Measurements from ENCODE around the gene SDSL.

SDSL gene

GRCh38 chr12:113391650-113392337, 30.4 kb upstream of the SDSL start:
- no peaks in the 10 kb centered on the region for H3K27me3 Mint-ChIP-seq
- H3K36me3 Mint-ChIP-seq = peaks cover 3% of the 10 kb centered on the region
- no peaks in the 10 kb centered on the region for H3K4me1 Mint-ChIP-seq

GRCh38 chr12:113392520-113392919, 29.7 kb upstream of the SDSL start:
- Mint-ChIP-seq H3K27me3 (no peaks in the 10 kb centered on the region), H3K36me3 (peaks cover 3% of the 10 kb centered on the region), H3K4me3 (no peak overlapping the region), H3K27ac (no peak overlapping the region), H3K9me3 (no peaks in the 10 kb centered on the region), H3K4me1 (no peaks in the 10 kb centered on the region)

More at GRCh38 chr12:113391650-113392337, 30.4 kb upstream of the SDSL start:
- H3K4me3 Mint-ChIP-seq = no peak overlapping the region
- H3K27ac Mint-ChIP-seq = no peak overlapping the region
- no peaks in the 10 kb centered on the region for H3K9me3 Mint-ChIP-seq

- H3K4me1 Mint-ChIP-seq = no peaks in the 10 kb centered on the region
- peaks cover 3% of the 10 kb centered on the region for H3K36me3 Mint-ChIP-seq
- H3K27me3 Mint-ChIP-seq = no peaks in the 10 kb centered on the region
- no peak overlapping the region for H3K27ac Mint-ChIP-seq
- H3K9me3 Mint-ChIP-seq = no peaks in the 10 kb centered on the region
- no peak overlapping the region for H3K4me3 Mint-ChIP-seq
Measured at GRCh38 chr12:113392988-113393579, 29.1 kb upstream of the SDSL start.

GRCh38 chr12:113393749-113394148, 28.4 kb upstream of the SDSL start:
- Mint-ChIP-seq H3K4me1 (no peaks in the 10 kb centered on the region), H3K4me3 (no peak overlapping the region), H3K9me3 (no peaks in the 10 kb centered on the region), H3K27ac (no peak overlapping the region), H3K27me3 (no peaks in the 10 kb centered on the region), H3K36me3 (peaks cover 3% of the 10 kb centered on the region)

- Mint-ChIP-seq H3K4me1 (no peaks in the 10 kb centered on the region), H3K27ac (no peak overlapping the region), H3K27me3 (no peaks in the 10 kb centered on the region), H3K36me3 (peaks cover 3% of the 10 kb centered on the region), H3K4me3 (no peak overlapping the region), H3K9me3 (no peaks in the 10 kb centered on the region)
Measured at GRCh38 chr12:113395119-113395518, 27.1 kb upstream of the SDSL start.

GRCh38 chr12:113396200-113396599, 26.0 kb upstream of the SDSL start:
- H3K27ac Mint-ChIP-seq = no peak overlapping the region
- no peaks in the 10 kb centered on the region for H3K27me3 Mint-ChIP-seq
- no peaks in the 10 kb centered on the region for H3K4me1 Mint-ChIP-seq
- H3K4me3 Mint-ChIP-seq = no peak overlapping the region
- H3K9me3 Mint-ChIP-seq = no peaks in the 10 kb centered on the region
- peaks cover 3% of the 10 kb centered on the region for H3K36me3 Mint-ChIP-seq

- Mint-ChIP-seq H3K4me1 (no peaks in the 10 kb centered on the region), H3K4me3 (no peak overlapping the region), H3K9me3 (no peaks in the 10 kb centered on the region), H3K27me3 (no peaks in the 10 kb centered on the region), H3K27ac (no peak overlapping the region), H3K36me3 (peaks cover 3% of the 10 kb centered on the region)
Measured at GRCh38 chr12:113396828-113397496, 25.2 kb upstream of the SDSL start.

GRCh38 chr12:113397497-113398197, 24.5 kb upstream of the SDSL start:
- Mint-ChIP-seq H3K27me3 (no peaks in the 10 kb centered on the region), H3K27ac (no peak overlapping the region), H3K4me3 (no peak overlapping the region), H3K4me1 (no peaks in the 10 kb centered on the region), H3K36me3 (peaks cover 3% of the 10 kb centered on the region), H3K9me3 (no peaks in the 10 kb centered on the region)

- H3K27me3 Mint-ChIP-seq = no peaks in the 10 kb centered on the region
Measured at GRCh38 chr12:113398346-113399290, 23.6 kb upstream of the SDSL start.

GRCh38 chr12:113399490-113399889, 22.7 kb upstream of the SDSL start:
- Mint-ChIP-seq H3K27ac (no peak overlapping the region), H3K36me3 (no peaks in the 10 kb centered on the region), H3K4me1 (no peaks in the 10 kb centered on the region), H3K27me3 (peaks cover 2% of the 10 kb centered on the region), H3K9me3 (no peaks in the 10 kb centered on the region), H3K4me3 (no peak overlapping the region)

More at GRCh38 chr12:113398346-113399290, 23.6 kb upstream of the SDSL start:
- H3K27ac Mint-ChIP-seq = no peak overlapping the region
- H3K4me3 Mint-ChIP-seq = no peak overlapping the region
- no peaks in the 10 kb centered on the region for H3K4me1 Mint-ChIP-seq
- no peaks in the 10 kb centered on the region for H3K9me3 Mint-ChIP-seq
- no peaks in the 10 kb centered on the region for H3K36me3 Mint-ChIP-seq

- Mint-ChIP-seq H3K4me1 (no peaks in the 10 kb centered on the region), H3K4me3 (no peak overlapping the region), H3K27me3 (peaks cover 3% of the 10 kb centered on the region), H3K27ac (no peak overlapping the region), H3K9me3 (no peaks in the 10 kb centered on the region), H3K36me3 (no peaks in the 10 kb centered on the region)
Measured at GRCh38 chr12:113400362-113400761, 21.8 kb upstream of the SDSL start.

GRCh38 chr12:113401066-113402000, 20.8 kb upstream of the SDSL start:
- H3K4me3 Mint-ChIP-seq = no peak overlapping the region
- H3K27ac Mint-ChIP-seq = no peak overlapping the region
- H3K4me1 Mint-ChIP-seq = no peaks in the 10 kb centered on the region

GRCh38 chr12:113402586-113403260, 19.5 kb upstream of the SDSL start:
- Mint-ChIP-seq H3K9me3 (no peaks in the 10 kb centered on the region), H3K36me3 (no peaks in the 10 kb centered on the region), H3K27me3 (peaks cover 3% of the 10 kb centered on the region), H3K4me3 (no peak overlapping the region), H3K27ac (no peak overlapping the region), H3K4me1 (no peaks in the 10 kb centered on the region)

More at GRCh38 chr12:113401066-113402000, 20.8 kb upstream of the SDSL start:
- Mint-ChIP-seq H3K36me3 (no peaks in the 10 kb centered on the region), H3K27me3 (peaks cover 3% of the 10 kb centered on the region), H3K9me3 (no peaks in the 10 kb centered on the region)
